SH-SY5Y (cell line): ENCODE results near the gene MFGE8.

Source experiments
- GATA2 ChIP-seq: IDR thresholded peaks from 2 replicates; pipeline ENCODE4 v1.6.1; 2011; ENCODE audit warnings: mild to moderate bottlenecking, low read depth, low read length
- GATA3 ChIP-seq: IDR thresholded peaks from 2 replicates; pipeline ENCODE4 v1.6.1; 2011; ENCODE audit warnings: low read depth, mild to moderate bottlenecking, low read length, moderate library complexity

DNA sequence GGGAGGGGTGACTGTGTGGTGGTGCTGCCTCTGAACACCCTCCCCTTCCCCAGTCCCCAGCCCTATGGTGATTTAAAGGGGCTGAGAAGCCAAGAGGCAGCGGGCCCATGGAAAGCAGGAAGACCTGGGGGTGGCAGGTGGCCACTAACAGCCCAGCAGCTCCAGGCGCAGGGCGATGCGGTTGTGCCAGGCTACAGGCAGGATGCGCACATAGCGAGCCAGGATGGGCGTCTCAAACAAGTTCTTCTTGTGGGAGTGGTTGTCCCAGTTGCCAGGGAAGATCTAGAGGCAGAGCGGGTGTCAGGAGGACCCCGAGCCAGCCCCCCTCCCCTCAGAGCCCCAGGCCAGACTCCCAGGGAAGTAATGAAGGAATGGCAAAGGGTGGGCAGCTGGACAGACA lies 13.9 kb downstream of the MFGE8 start:
- TF ChIP-seq GATA3 = no peak
- TF ChIP-seq GATA2 = no peak
